K562 (cell line): ENCODE data around the gene PBXIP1. TPM values are rescaled to one million over a fixed set of nuclear protein-coding genes. Genes with fewer than 3 reads are reported as not detected.

Source experiments
- ADNP ChIP-seq: fragments of 200-800 bp; sonication (Bioruptor generic); IDR thresholded peaks from 2 replicates; pipeline ENCODE4 v1.6.1; 2016; ENCODE audit warnings: missing genetic modification characterization, missing compliant biosample characterization
- ARHGAP35 ChIP-seq: fragments of 450-650 bp; IDR thresholded peaks from 2 replicates; pipeline ENCODE4 v1.6.1; 2018; ENCODE audit not compliant: partially characterized antibody
- BHLHE40 ChIP-seq: IDR thresholded peaks from 2 replicates; pipeline ENCODE4 v1.6.1; 2011; ENCODE audit warnings: low read length, improper control_type of control experiment
- DNMT1 ChIP-seq: fragments of 450-650 bp; IDR thresholded peaks from 2 replicates; pipeline ENCODE4 v1.6.1; 2016; ENCODE audit warnings: antibody characterized with exemption, mild to moderate bottlenecking
- EP400 ChIP-seq: fragments of 450-650 bp; IDR thresholded peaks from 2 replicates; pipeline ENCODE4 v1.6.1; 2017; ENCODE audit warnings: antibody characterized with exemption, mild to moderate bottlenecking, moderate library complexity
- GATA2 ChIP-seq: sonication (generic); formaldehyde crosslinking; IDR thresholded peaks from 2 replicates; pipeline ENCODE4 v1.4.0; 2020; ENCODE audit warnings: mild to moderate bottlenecking, missing genetic modification reagents
- HDAC2 ChIP-seq: fragments of 450-650 bp; IDR thresholded peaks from 2 replicates; pipeline ENCODE4 v1.6.1; 2016; ENCODE audit warnings: mild to moderate bottlenecking
- ILF3 ChIP-seq: fragments of 450-650 bp; IDR thresholded peaks from 2 replicates; pipeline ENCODE4 v1.6.1; 2018; ENCODE audit warnings: antibody characterized with exemption, mild to moderate bottlenecking, moderate library complexity, borderline replicate concordance
- KDM5B ChIP-seq: fragments of 200-600 bp; sonication (generic); IDR thresholded peaks from 2 replicates; pipeline ENCODE4 v1.6.1; 2012; ENCODE audit warnings: low read depth, mild to moderate bottlenecking, moderate library complexity, low read length, control low read depth, inconsistent platforms; ENCODE audit not compliant: insufficient replicate concordance
- L3MBTL2 ChIP-seq: fragments of 450-650 bp; IDR thresholded peaks from 2 replicates; pipeline ENCODE4 v1.6.1; 2016; ENCODE audit warnings: mild to moderate bottlenecking, moderate library complexity
- NFRKB ChIP-seq: fragments of 450-650 bp; IDR thresholded peaks from 2 replicates; pipeline ENCODE4 v1.6.1; 2016; ENCODE audit warnings: low read depth
- NFXL1 ChIP-seq: fragments of 450-650 bp; formaldehyde crosslinking; IDR thresholded peaks from 2 replicates; pipeline ENCODE4 v1.4.0; 2021; ENCODE audit warnings: mild to moderate bottlenecking
- PHF20 ChIP-seq: fragments of 450-650 bp; IDR thresholded peaks from 2 replicates; pipeline ENCODE4 v1.6.1; 2018; ENCODE audit not compliant: partially characterized antibody
- POLR2AphosphoS2 ChIP-seq: IDR thresholded peaks from 2 replicates; pipeline ENCODE4 v1.6.1; 2012; ENCODE audit warnings: low read length, improper control_type of control experiment
- SIX5 ChIP-seq, 2 experiments: IDR thresholded peaks; 2 replicates each; pipeline ENCODE4 v1.6.1; 2011; ENCODE audit warnings: low read length in 2 of 2, borderline replicate concordance in 1 of 2, low read depth in 1 of 2, mild to moderate bottlenecking in 1 of 2, moderate library complexity in 1 of 2; ENCODE audit not compliant: insufficient read depth in 1 of 2
- SMARCA4 ChIP-seq: fragments of 450-650 bp; IDR thresholded peaks from 2 replicates; pipeline ENCODE4 v1.6.1; 2016
- SMARCE1 ChIP-seq: fragments of 450-650 bp; IDR thresholded peaks from 2 replicates; pipeline ENCODE4 v1.7.1; 2016; ENCODE audit warnings: mild to moderate bottlenecking
- U2AF1 ChIP-seq: fragments of 200-400 bp; formaldehyde crosslinking; optimal IDR thresholded peaks from 2 replicates; pipeline ENCODE3; 2017; ENCODE audit warnings: mild to moderate bottlenecking, low read depth, low read length, moderate library complexity
- ZNF217 ChIP-seq: sonication (generic); formaldehyde crosslinking; IDR thresholded peaks from 2 replicates; pipeline ENCODE4 v1.8.0; 2022; ENCODE audit warnings: mild to moderate bottlenecking, missing genetic modification reagents
- ZNF444 ChIP-seq: fragments of 250-450 bp; sonication (Bioruptor Pico); IDR thresholded peaks from 2 replicates; pipeline ENCODE4 v1.4.0; 2020; ENCODE audit warnings: mild to moderate bottlenecking, moderate library complexity
- polyA plus RNA-seq, 8 experiments: library from polyadenylated mRNA; depleted of rRNA in 4 of 8; stranded (reverse) in 5 of 8; unstranded in 3 of 8; fragments of >200 nt; fragmentation: Nextera tagmentation in 2 of 8; fragmentation: Illumina TruSeq in 1 of 8; extraction: Ambion mirVana in 2 of 8; extraction: Trizol in 1 of 8; gene quantifications; 2 replicates each; pipeline versions ENCODE4 v1.2.1 to v1.2.3, GENCODE V29; 2011 to 2014; ENCODE audit warnings: inconsistent platforms in 1 of 8, missing spikeins in 1 of 8
- total RNA-seq, 7 experiments: library from RNA; depleted of rRNA in 6 of 7; stranded (reverse); fragments of >200 nt in 6 of 7; fragmentation: Illumina TruSeq in 2 of 7; extraction: Trizol in 2 of 7; gene quantifications; 2 replicates each; pipeline versions ENCODE4 v1.2.1 to v1.2.3, GENCODE V29; 2011 to 2021; ENCODE audit warnings: low replicate concordance in 1 of 7
- TF ChIP-seq, protein P1 (sequence below), 2 experiments: fragments of 450-650 bp; conservative IDR thresholded peaks; 2 replicates each; pipeline ENCODE4 v1.6.1; 2017; ENCODE audit warnings: mild to moderate bottlenecking in 2 of 2, moderate library complexity in 2 of 2
- TF ChIP-seq, protein P2 (sequence below): fragments of 250-450 bp; sonication (Bioruptor Pico); IDR thresholded peaks from 2 replicates; pipeline ENCODE4 v1.6.1; 2021; ENCODE audit warnings: mild to moderate bottlenecking
- TF ChIP-seq, protein P3 (sequence below): sonication (generic); formaldehyde crosslinking; IDR thresholded peaks from 2 replicates; pipeline ENCODE4 v1.8.0; 2022; ENCODE audit warnings: mild to moderate bottlenecking, missing genetic modification reagents
- TF ChIP-seq, protein P4 (sequence below): sonication (generic); formaldehyde crosslinking; IDR thresholded peaks from 2 replicates; pipeline ENCODE4 v1.8.0; 2022; ENCODE audit warnings: mild to moderate bottlenecking, low read depth, missing genetic modification reagents

The PBXIP1 gene
- total and polyA plus RNA-seq, 9 of the 15 experiments (the other 6 are each of a cell fraction or from before 2014, with no cell fraction given): 0.13 to 8.3 (median 5.8) TPM

DNA sequence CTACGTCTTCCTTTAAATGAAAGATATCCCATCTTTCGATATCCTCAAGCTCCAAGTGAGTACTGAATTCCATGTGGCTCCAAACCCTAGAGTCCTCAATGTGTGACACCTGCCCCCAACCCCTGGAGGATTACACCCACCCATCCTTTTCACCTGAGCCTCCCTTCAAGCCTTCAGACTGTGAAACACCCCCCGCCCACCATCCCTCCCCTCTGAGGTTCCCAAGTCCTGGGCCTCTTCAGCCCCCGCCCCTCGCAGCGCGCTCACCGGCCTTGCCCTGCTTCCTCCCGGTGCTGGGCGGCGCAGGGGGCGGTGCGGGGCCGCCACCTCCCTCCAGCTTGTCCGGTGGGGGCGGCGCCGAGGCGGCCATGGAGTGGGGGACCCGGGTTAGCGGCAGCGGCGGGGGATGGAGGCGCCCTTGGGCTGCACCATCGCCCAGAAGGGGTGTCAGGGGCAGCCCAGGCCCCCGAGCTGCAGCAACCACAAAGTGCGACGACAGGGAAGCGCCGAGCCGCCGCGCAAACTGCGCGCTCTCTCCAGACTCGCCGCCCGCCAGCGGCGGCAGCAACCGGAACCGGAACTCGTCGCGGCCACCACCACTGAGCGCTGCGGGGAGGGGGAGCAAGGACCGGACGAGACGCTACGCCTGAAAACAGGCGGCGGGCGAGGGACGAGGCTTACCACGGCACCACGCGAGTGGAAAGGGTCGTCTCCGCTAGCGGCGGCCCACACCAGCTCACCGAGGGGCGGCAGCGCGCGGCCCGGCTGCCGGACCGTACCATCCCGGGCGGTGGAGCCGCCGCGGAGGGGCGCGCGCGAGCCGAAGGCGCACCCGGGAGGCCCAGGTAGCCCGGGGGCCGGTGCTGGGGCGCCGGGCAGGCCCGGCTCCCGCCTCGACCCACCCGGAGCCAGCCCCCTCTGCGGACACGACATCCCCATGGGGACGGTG, 5.6 kb upstream of the PBXIP1 start, which contains the start of gene PYGO2 (continued):
- TF ChIP-seq, protein P1, sequence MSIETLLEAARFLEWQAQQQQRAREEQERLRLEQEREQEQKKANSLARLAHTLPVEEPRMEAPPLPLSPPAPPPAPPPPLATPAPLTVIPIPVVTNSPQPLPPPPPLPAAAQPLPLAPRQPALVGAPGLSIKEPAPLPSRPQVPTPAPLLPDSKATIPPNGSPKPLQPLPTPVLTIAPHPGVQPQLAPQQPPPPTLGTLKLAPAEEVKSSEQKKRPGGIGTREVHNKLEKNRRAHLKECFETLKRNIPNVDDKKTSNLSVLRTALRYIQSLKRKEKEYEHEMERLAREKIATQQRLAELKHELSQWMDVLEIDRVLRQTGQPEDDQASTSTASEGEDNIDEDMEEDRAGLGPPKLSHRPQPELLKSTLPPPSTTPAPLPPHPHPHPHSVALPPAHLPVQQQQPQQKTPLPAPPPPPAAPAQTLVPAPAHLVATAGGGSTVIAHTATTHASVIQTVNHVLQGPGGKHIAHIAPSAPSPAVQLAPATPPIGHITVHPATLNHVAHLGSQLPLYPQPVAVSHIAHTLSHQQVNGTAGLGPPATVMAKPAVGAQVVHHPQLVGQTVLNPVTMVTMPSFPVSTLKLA (conservative IDR thresholded peaks at IDR 0.05): peak; percentile 56 to 86
- TF ChIP-seq L3MBTL2 (peak; percentile 62), ZNF444 (no peak), SIX5 (IDR thresholded peaks at IDR 0.05; ENCODE audit: borderline replicate concordance in 1 of 2, insufficient read depth in 1 of 2, low read depth in 1 of 2, low read length in 2 of 2) (peak; percentile 2 to 11; a peak in 1 of 4 replicates), ILF3 (peak; percentile 94; the same call in 1 of the 2 replicates), PHF20 (peak; percentile 64), KDM5B (peak; percentile 78), NFRKB (0 out of 2 replicates have a peak, but pooled peaks have one; percentile 34), DNMT1 (no peak), GATA2 (CRISPR knock-in tag) (no peak), ARHGAP35 (no peak), SMARCA4 (no peak), ADNP (no peak), NFXL1 (CRISPR knock-in tag) (no peak), HDAC2 (peak; percentile 48; the same call in 1 of the 2 replicates), SMARCE1 (0 out of 2 replicates have a peak, but pooled peaks have one; percentile 18), ZNF217 (CRISPR knock-in tag) (no peak), EP400 (peak; percentile 79), U2AF1 (peak; percentile 51), POLR2AphosphoS2 (peak; percentile 95), BHLHE40 (peak; percentile 76)
- TF ChIP-seq, protein P2, sequence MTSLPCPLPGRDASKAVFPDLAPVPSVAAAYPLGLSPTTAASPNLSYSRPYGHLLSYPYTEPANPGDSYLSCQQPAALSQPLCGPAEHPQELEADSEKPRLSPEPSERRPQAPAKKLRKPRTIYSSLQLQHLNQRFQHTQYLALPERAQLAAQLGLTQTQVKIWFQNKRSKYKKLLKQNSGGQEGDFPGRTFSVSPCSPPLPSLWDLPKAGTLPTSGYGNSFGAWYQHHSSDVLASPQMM (CRISPR knock-in tag): no peak
- TF ChIP-seq, protein P3, sequence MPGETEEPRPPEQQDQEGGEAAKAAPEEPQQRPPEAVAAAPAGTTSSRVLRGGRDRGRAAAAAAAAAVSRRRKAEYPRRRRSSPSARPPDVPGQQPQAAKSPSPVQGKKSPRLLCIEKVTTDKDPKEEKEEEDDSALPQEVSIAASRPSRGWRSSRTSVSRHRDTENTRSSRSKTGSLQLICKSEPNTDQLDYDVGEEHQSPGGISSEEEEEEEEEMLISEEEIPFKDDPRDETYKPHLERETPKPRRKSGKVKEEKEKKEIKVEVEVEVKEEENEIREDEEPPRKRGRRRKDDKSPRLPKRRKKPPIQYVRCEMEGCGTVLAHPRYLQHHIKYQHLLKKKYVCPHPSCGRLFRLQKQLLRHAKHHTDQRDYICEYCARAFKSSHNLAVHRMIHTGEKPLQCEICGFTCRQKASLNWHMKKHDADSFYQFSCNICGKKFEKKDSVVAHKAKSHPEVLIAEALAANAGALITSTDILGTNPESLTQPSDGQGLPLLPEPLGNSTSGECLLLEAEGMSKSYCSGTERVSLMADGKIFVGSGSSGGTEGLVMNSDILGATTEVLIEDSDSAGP (CRISPR knock-in tag): no peak
- TF ChIP-seq, protein P4, sequence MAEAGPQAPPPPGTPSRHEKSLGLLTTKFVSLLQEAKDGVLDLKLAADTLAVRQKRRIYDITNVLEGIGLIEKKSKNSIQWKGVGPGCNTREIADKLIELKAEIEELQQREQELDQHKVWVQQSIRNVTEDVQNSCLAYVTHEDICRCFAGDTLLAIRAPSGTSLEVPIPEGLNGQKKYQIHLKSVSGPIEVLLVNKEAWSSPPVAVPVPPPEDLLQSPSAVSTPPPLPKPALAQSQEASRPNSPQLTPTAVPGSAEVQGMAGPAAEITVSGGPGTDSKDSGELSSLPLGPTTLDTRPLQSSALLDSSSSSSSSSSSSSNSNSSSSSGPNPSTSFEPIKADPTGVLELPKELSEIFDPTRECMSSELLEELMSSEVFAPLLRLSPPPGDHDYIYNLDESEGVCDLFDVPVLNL: 0 out of 2 replicates have a peak, but pooled peaks have one; percentile 51
